ENCODE results near the gene ADA. TPM values are rescaled to one million over a fixed set of nuclear protein-coding genes. Genes with fewer than 3 reads are reported as not detected.
"Not testable (repeated sequence)": the region's sequence is repeated elsewhere in the genome, so short reads cannot be mapped to it uniquely, and the experiment has no call there.

Gene ADA
- total RNA-seq, 2 donors from 2014 or later = 1.1 to 10.0 TPM

GRCh38 chr20:44678242-44678641 lies 26.7 kb upstream of the ADA start:
- intact Hi-C loops (cut with DNase I) = no loop called here
- DNase-seq (ENCODE audit: low spot score) = peak; percentile 16
- 49% methylated on average over 2 of the region's 2 CpGs for WGBS
- Histone ChIP-seq H3K36me3 (no peaks in the 10 kb centered on the region), H3K27me3 (replicated peaks; ENCODE audit: insufficient read depth) (no peaks in the 10 kb centered on the region), H3K27ac (no peak overlapping the region), H3K9me3 (no peaks in the 10 kb centered on the region), H3K4me1 (replicated peaks) (no peaks in the 10 kb centered on the region), H3K4me3 (no peak overlapping the region)
- TF ChIP-seq POLR2A (IDR thresholded peaks at IDR 0.05) (no peak), POLR2AphosphoS5 (IDR thresholded peaks at IDR 0.05) (no peak), CTCF (IDR thresholded peaks at IDR 0.05) (no peak)

- H3K9me3 ChIP-seq; H3K27me3 ChIP-seq (replicated peaks; ENCODE audit: insufficient read depth); H3K4me3 ChIP-seq; H3K36me3 ChIP-seq; intact Hi-C loops (cut with DNase I); DNase-seq (ENCODE audit: low spot score); H3K4me1 ChIP-seq (replicated peaks); H3K27ac ChIP-seq: not testable (repeated sequence)
- WGBS = 89% methylated on average over 23 of the region's 23 CpGs
Measured at GRCh38 chr20:44672318-44672902, 20.9 kb upstream of the ADA start.

GRCh38 chr20:44671541-44671940 lies 20.0 kb upstream of the ADA start:
- intact Hi-C loops (cut with DNase I); H3K4me1 ChIP-seq (replicated peaks); H3K27ac ChIP-seq; H3K36me3 ChIP-seq; H3K9me3 ChIP-seq; H3K4me3 ChIP-seq; DNase-seq (ENCODE audit: low spot score); H3K27me3 ChIP-seq (replicated peaks; ENCODE audit: insufficient read depth): not testable (repeated sequence)
- 70% methylated on average over 6 of the region's 7 CpGs for whole genome bisulfite sequencing

- DNase-seq (ENCODE audit: low spot score); H3K27ac ChIP-seq; H3K27me3 ChIP-seq (replicated peaks; ENCODE audit: insufficient read depth); intact Hi-C loops (cut with DNase I); H3K4me1 ChIP-seq (replicated peaks); H3K4me3 ChIP-seq; H3K36me3 ChIP-seq; H3K9me3 ChIP-seq: not testable (repeated sequence)
- WGBS = 81% methylated on average over 9 of the region's 9 CpGs
Measured at GRCh38 chr20:44670851-44671250, 19.4 kb upstream of the ADA start.

- no peaks in the 10 kb centered on the region for H3K4me1 ChIP-seq (replicated peaks)
- WGBS = 79% methylated on average over 3 of the region's 3 CpGs
- TF ChIP-seq POLR2AphosphoS5 (IDR thresholded peaks at IDR 0.05) = no peak
- TF ChIP-seq CTCF (IDR thresholded peaks at IDR 0.05) = no peak
- no peak for TF ChIP-seq POLR2A (IDR thresholded peaks at IDR 0.05)
- H3K36me3 ChIP-seq = no peaks in the 10 kb centered on the region
- H3K9me3 ChIP-seq = no peaks in the 10 kb centered on the region
- H3K27ac ChIP-seq = no peak overlapping the region
- DNase-seq (ENCODE audit: low spot score) = no peak
- intact Hi-C loops (cut with DNase I) = no loop called here
- H3K4me3 ChIP-seq = no peak overlapping the region
- no peaks in the 10 kb centered on the region for H3K27me3 ChIP-seq (replicated peaks; ENCODE audit: insufficient read depth)
Measured at GRCh38 chr20:44666066-44666465, 14.6 kb upstream of the ADA start.

- Histone ChIP-seq H3K36me3 (no peaks in the 10 kb centered on the region), H3K9me3 (no peaks in the 10 kb centered on the region), H3K27ac (no peak overlapping the region), H3K27me3 (replicated peaks; ENCODE audit: insufficient read depth) (no peaks in the 10 kb centered on the region), H3K4me1 (replicated peaks) (no peaks in the 10 kb centered on the region), H3K4me3 (no peak overlapping the region)
- TF ChIP-seq CTCF (IDR thresholded peaks at IDR 0.05) (no peak), POLR2AphosphoS5 (IDR thresholded peaks at IDR 0.05) (no peak), POLR2A (IDR thresholded peaks at IDR 0.05) (no peak)
- DNase-seq (ENCODE audit: low spot score) = no peak
- 64% methylated on average over 3 of the region's 3 CpGs for WGBS
- intact Hi-C loops (cut with DNase I) = no loop called here
Measured at GRCh38 chr20:44664131-44664530, 12.6 kb upstream of the ADA start.
